ENCODE data around the gene ESR1. TPM values are rescaled to one million over a fixed set of nuclear protein-coding genes. Genes with fewer than 3 reads are reported as not detected.

The ESR1 gene
- total RNA-seq, 1 donor from 2014 or later: not detected

DNA sequence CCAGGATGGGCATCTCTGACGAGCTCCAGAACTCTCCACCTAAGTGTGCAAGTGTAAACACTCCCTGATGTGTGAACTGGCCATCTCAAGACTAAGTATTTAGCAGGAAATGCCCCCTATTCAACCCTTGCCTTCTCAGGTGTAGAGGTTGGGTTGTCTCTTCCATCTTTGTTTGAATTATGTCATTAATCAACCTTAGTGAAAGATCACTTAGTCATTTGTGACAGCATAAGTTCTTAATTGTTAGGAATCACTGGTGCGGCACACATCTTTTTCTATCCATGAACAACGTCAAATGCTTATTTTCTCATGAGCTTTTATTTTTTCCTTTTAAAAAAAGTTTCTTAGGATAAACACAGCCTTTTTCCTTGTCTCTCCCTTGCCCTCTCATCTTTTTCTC lies 151.6 kb downstream of the ESR1 start:
- no peaks in the 10 kb centered on the region for H3K27me3 ChIP-seq
- no peaks in the 10 kb centered on the region for H3K79me2 ChIP-seq (ENCODE audit: low read depth)
- H3K9me3 ChIP-seq (ENCODE audit: low read depth): no peaks in the 10 kb centered on the region
- Mint-ChIP-seq H3K27ac (no peak overlapping the region), H3K27me3 (ENCODE audit: insufficient read depth, low read depth) (no peaks in the 10 kb centered on the region), H3K4me3 (no peak overlapping the region), H3K4me1 (peaks cover 1% of the 10 kb centered on the region), H3K9me3 (no peaks in the 10 kb centered on the region), H3K36me3 (no peaks in the 10 kb centered on the region)
- H4K20me1 ChIP-seq (ENCODE audit: low read depth): no peaks in the 10 kb centered on the region
- no peak overlapping the region for H3K9ac ChIP-seq
- TF ChIP-seq EZH2phosphoT487 (IDR thresholded peaks at IDR 0.05) (no peak), EZH2 (IDR thresholded peaks at IDR 0.05) (no peak)
- TF ChIP-seq, protein P1, sequence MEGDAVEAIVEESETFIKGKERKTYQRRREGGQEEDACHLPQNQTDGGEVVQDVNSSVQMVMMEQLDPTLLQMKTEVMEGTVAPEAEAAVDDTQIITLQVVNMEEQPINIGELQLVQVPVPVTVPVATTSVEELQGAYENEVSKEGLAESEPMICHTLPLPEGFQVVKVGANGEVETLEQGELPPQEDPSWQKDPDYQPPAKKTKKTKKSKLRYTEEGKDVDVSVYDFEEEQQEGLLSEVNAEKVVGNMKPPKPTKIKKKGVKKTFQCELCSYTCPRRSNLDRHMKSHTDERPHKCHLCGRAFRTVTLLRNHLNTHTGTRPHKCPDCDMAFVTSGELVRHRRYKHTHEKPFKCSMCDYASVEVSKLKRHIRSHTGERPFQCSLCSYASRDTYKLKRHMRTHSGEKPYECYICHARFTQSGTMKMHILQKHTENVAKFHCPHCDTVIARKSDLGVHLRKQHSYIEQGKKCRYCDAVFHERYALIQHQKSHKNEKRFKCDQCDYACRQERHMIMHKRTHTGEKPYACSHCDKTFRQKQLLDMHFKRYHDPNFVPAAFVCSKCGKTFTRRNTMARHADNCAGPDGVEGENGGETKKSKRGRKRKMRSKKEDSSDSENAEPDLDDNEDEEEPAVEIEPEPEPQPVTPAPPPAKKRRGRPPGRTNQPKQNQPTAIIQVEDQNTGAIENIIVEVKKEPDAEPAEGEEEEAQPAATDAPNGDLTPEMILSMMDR (IDR thresholded peaks at IDR 0.05): no peak
- H2AFZ ChIP-seq (replicated peaks): no peak overlapping the region
- no peaks in the 10 kb centered on the region for H3K4me1 ChIP-seq
- H3K27ac ChIP-seq: no peak overlapping the region
- H3K36me3 ChIP-seq: no peaks in the 10 kb centered on the region
- no peak for DNase-seq (ENCODE audit: low spot score)
- H3K4me3 ChIP-seq: no peak overlapping the region
- no peaks in the 10 kb centered on the region for H3F3A ChIP-seq (ENCODE audit: low read depth)
- no peak overlapping the region for H3K4me2 ChIP-seq

DNA sequence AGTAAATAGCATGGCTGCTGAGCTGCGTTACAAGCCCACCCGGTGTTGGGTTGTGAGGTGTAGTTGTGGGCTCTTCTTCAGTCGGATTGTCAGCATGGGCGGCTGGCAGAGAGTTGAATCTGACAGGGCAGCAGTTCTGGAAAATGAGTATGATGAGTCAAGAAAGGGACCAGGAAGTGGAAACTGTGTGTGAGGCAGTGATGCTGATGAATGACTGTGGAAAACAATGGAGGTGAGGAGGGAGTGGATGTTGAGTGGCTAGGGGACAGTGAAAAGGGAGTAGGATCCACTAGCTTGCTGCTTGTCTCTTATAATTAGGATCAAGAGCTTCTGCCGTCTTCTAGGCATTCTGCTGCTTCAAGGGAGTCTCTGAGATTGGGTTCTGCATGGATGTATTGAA lies 154.3 kb downstream of the ESR1 start:
- Histone ChIP-seq H3K79me2 (ENCODE audit: low read depth) (no peaks in the 10 kb centered on the region), H3K4me3 (no peak overlapping the region), H3F3A (ENCODE audit: low read depth) (no peaks in the 10 kb centered on the region), H4K20me1 (ENCODE audit: low read depth) (no peaks in the 10 kb centered on the region), H2AFZ (replicated peaks) (no peak overlapping the region), H3K4me2 (no peak overlapping the region), H3K27ac (no peak overlapping the region), H3K36me3 (no peaks in the 10 kb centered on the region), H3K9me3 (ENCODE audit: low read depth) (no peaks in the 10 kb centered on the region), H3K4me1 (no peaks in the 10 kb centered on the region), H3K27me3 (no peaks in the 10 kb centered on the region), H3K9ac (no peak overlapping the region)
- no peaks in the 10 kb centered on the region for H3K9me3 Mint-ChIP-seq
- no peak for DNase-seq (ENCODE audit: low spot score)
- H3K27ac Mint-ChIP-seq: no peak overlapping the region
- TF ChIP-seq EZH2phosphoT487 (IDR thresholded peaks at IDR 0.05) (no peak), EZH2 (IDR thresholded peaks at IDR 0.05) (no peak)
- TF ChIP-seq, protein P1 (IDR thresholded peaks at IDR 0.05): no peak
- H3K36me3 Mint-ChIP-seq: no peaks in the 10 kb centered on the region
- no peak overlapping the region for H3K4me3 Mint-ChIP-seq
- H3K4me1 Mint-ChIP-seq: no peaks in the 10 kb centered on the region
- no peaks in the 10 kb centered on the region for H3K27me3 Mint-ChIP-seq (ENCODE audit: insufficient read depth, low read depth)

DNA sequence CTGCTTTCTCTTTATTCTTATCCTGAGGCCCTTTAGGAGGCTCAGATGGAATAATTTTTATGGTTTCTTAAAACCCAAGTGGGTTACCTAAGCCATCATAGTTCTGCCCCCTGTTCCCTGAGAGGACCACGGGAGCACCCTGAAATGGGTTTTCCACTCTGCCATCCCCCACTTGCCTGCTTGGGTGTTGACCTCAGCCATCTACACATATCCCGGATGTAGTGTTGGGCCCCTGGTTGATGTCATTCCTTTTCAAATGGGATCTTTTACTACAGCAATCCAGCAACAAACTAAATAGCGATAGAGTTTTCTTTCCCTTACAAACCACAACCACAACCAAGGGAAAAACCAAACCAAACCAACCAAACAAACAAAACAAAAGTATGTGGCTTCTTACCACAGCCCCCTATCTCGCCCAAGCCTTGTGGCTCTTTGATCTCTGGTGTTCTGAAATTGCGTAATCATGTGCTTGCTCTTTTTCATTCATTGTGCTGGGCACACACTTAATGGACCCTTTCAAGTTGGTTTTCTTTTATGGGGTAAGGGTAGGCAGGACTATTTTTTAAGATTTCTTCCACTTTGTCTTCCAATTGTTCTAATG lies 154.9 kb downstream of the ESR1 start:
- H3K4me3 ChIP-seq: no peak overlapping the region
- H3K27ac Mint-ChIP-seq: no peak overlapping the region

More for the DNA sequence above, 154.9 kb downstream of the ESR1 start:
- Histone ChIP-seq H3K9me3 (ENCODE audit: low read depth) (no peaks in the 10 kb centered on the region), H3K27me3 (no peaks in the 10 kb centered on the region), H3K79me2 (ENCODE audit: low read depth) (no peaks in the 10 kb centered on the region), H2AFZ (replicated peaks) (no peak overlapping the region), H3K9ac (no peak overlapping the region), H3F3A (ENCODE audit: low read depth) (no peaks in the 10 kb centered on the region), H3K27ac (no peak overlapping the region), H3K4me1 (no peaks in the 10 kb centered on the region), H3K4me2 (no peak overlapping the region), H3K36me3 (no peaks in the 10 kb centered on the region), H4K20me1 (ENCODE audit: low read depth) (no peaks in the 10 kb centered on the region)
- Mint-ChIP-seq H3K36me3 (no peaks in the 10 kb centered on the region), H3K4me1 (no peaks in the 10 kb centered on the region), H3K27me3 (ENCODE audit: insufficient read depth, low read depth) (no peaks in the 10 kb centered on the region), H3K4me3 (no peak overlapping the region), H3K9me3 (no peaks in the 10 kb centered on the region)
- DNase-seq (ENCODE audit: low spot score): no peak
- TF ChIP-seq EZH2phosphoT487 (IDR thresholded peaks at IDR 0.05) (no peak), EZH2 (IDR thresholded peaks at IDR 0.05) (no peak)
- TF ChIP-seq, protein P1 (IDR thresholded peaks at IDR 0.05): no peak
